HEK293T (cell line): ENCODE measurements around the gene ABI3.

Source experiments
- CTCF ChIA-PET: fragments of 350-600 bp; formaldehyde crosslinking; extraction: SDS; loops from one replicate; lab custom pipeline; 2021; ENCODE audit warnings: antibody characterized with exemption, inconsistent platforms; lab: Yijun Ruan, JAX
- POLR2A ChIA-PET: fragments of 350-600 bp; formaldehyde crosslinking; extraction: SDS; loops from one replicate; lab custom pipeline; 2020; ENCODE audit warnings: antibody characterized with exemption, inconsistent platforms; lab: Yijun Ruan, JAX
- DNase-seq: peaks from one replicate; pipeline ENCODE4 v3.0.0; 2012; ENCODE audit warnings: mixed read lengths; ENCODE audit errors: extremely low spot score
- ARNT ChIP-seq: fragments of 450-650 bp; IDR thresholded peaks from 2 replicates; pipeline ENCODE4 v1.6.1; 2017; ENCODE audit warnings: mild to moderate bottlenecking
- BHLHE40 ChIP-seq: fragments of 450-650 bp; IDR thresholded peaks from 2 replicates; pipeline ENCODE4 v1.6.1; 2016; ENCODE audit warnings: mild to moderate bottlenecking, moderate library complexity, borderline replicate concordance
- CTBP1 ChIP-seq: fragments of 450-650 bp; IDR thresholded peaks from 2 replicates; pipeline ENCODE4 v1.6.1; 2016; ENCODE audit warnings: borderline replicate concordance
- ELF4 ChIP-seq: fragments of 450-650 bp; IDR thresholded peaks from 2 replicates; pipeline ENCODE4 v1.6.1; 2017; ENCODE audit warnings: antibody characterized with exemption
- FOXA1 ChIP-seq: fragments of 450-650 bp; IDR thresholded peaks from 2 replicates; pipeline ENCODE4 v1.6.1; 2016; ENCODE audit warnings: mild to moderate bottlenecking
- FOXK2 ChIP-seq: fragments of 450-650 bp; IDR thresholded peaks from 2 replicates; pipeline ENCODE4 v1.6.1; 2016; ENCODE audit warnings: mild to moderate bottlenecking
- FOXM1 ChIP-seq: fragments of 450-650 bp; IDR thresholded peaks from 2 replicates; pipeline ENCODE4 v1.6.1; 2017; ENCODE audit warnings: mild to moderate bottlenecking, borderline replicate concordance
- HDGF ChIP-seq: fragments of 450-650 bp; IDR thresholded peaks from 2 replicates; pipeline ENCODE4 v1.6.1; 2017; ENCODE audit warnings: antibody characterized with exemption, borderline replicate concordance
- L3MBTL2 ChIP-seq: fragments of 450-650 bp; conservative IDR thresholded peaks from 2 replicates; pipeline ENCODE4 v1.6.1; 2016; ENCODE audit warnings: mild to moderate bottlenecking
- LEF1 ChIP-seq: fragments of 450-650 bp; IDR thresholded peaks from 2 replicates; pipeline ENCODE4 v1.6.1; 2017; ENCODE audit warnings: mild to moderate bottlenecking, borderline replicate concordance
- NFRKB ChIP-seq: fragments of 450-650 bp; IDR thresholded peaks from 2 replicates; pipeline ENCODE4 v1.6.1; 2016; ENCODE audit warnings: mild to moderate bottlenecking, moderate library complexity
- PKNOX1 ChIP-seq: fragments of 450-650 bp; IDR thresholded peaks from 2 replicates; pipeline ENCODE4 v1.6.1; 2016
- SP1 ChIP-seq: fragments of 450-650 bp; IDR thresholded peaks from 2 replicates; pipeline ENCODE4 v1.6.1; 2017
- SUZ12 ChIP-seq: fragments of 450-650 bp; IDR thresholded peaks from 2 replicates; pipeline ENCODE4 v1.6.1; 2016; ENCODE audit warnings: mild to moderate bottlenecking
- TARDBP ChIP-seq: fragments of 450-650 bp; IDR thresholded peaks from 2 replicates; pipeline ENCODE4 v1.6.1; 2016
- ZNF384 ChIP-seq: fragments of 450-650 bp; IDR thresholded peaks from 2 replicates; pipeline ENCODE4 v1.6.1; 2016

Gene ABI3

GRCh38 chr17:49241692-49242397, 31.3 kb downstream of the ABI3 start:
- DNase-seq: no peak
- CTCF ChIA-PET: no interaction called here
- TF ChIP-seq FOXA1 (no peak), SP1 (no peak), FOXK2 (no peak)
- POLR2A ChIA-PET: no interaction called here

GRCh38 chr17:49242813-49243212, 32.3 kb downstream of the ABI3 start:
- DNase-seq: no peak
- TF ChIP-seq ARNT (no peak), BHLHE40 (no peak), SP1 (no peak), SUZ12 (no peak), LEF1 (no peak), FOXA1 (no peak), CTBP1 (no peak)
- ChIA-PET POLR2A (no interaction called here), CTCF (no interaction called here)

GRCh38 chr17:49244839-49245238, 34.3 kb downstream of the ABI3 start:
- no peak for DNase-seq
- ChIA-PET CTCF (no interaction called here), POLR2A (no interaction called here)
- no peak for TF ChIP-seq ELF4
- no peak for TF ChIP-seq TARDBP
- no peak for TF ChIP-seq FOXM1
- TF ChIP-seq ZNF384: no peak
- no peak for TF ChIP-seq LEF1
- no peak for TF ChIP-seq HDGF
- TF ChIP-seq BHLHE40: no peak
- TF ChIP-seq FOXA1: no peak
- TF ChIP-seq SP1: no peak

- no peak for DNase-seq
- CTCF ChIA-PET: interaction anchor here (0.7 kb wide), 1 partner anchor 192 kb away, joined by 5 read pairs; no protein-coding TSS in a partner anchor
- POLR2A ChIA-PET: interaction anchor here (2.3 kb wide), 1 partner anchor 13 kb away, joined by 6 read pairs; no protein-coding TSS in a partner anchor
- TF ChIP-seq SP1: no peak
- TF ChIP-seq FOXA1: no peak
- TF ChIP-seq BHLHE40: no peak
- TF ChIP-seq CTBP1: no peak
- TF ChIP-seq NFRKB: no peak
- no peak for TF ChIP-seq ZNF384
- TF ChIP-seq TARDBP: no peak
- TF ChIP-seq FOXK2: no peak
- no peak for TF ChIP-seq L3MBTL2
- TF ChIP-seq ARNT: no peak
- no peak for TF ChIP-seq PKNOX1
These were observed 37.4 kb downstream of the ABI3 start for GRCh38 chr17:49247944-49248343.

GRCh38 chr17:49249292-49249794, 38.8 kb downstream of the ABI3 start:
- no peak for DNase-seq
- ChIA-PET POLR2A (interaction anchor here (2.3 kb wide), 1 partner anchor 11 kb away, joined by 6 read pairs; no protein-coding TSS in a partner anchor), CTCF (no interaction called here)
- no peak for TF ChIP-seq FOXM1
- TF ChIP-seq ARNT: no peak
- TF ChIP-seq HDGF: no peak
- no peak for TF ChIP-seq L3MBTL2
- TF ChIP-seq SUZ12: no peak
- TF ChIP-seq SP1: no peak
- TF ChIP-seq ELF4: no peak
- TF ChIP-seq ZNF384: no peak
- no peak for TF ChIP-seq FOXA1
- TF ChIP-seq LEF1: no peak
- TF ChIP-seq CTBP1: no peak

GRCh38 chr17:49249890-49250522, 39.5 kb downstream of the ABI3 start:
- TF ChIP-seq LEF1 (no peak), BHLHE40 (no peak), NFRKB (no peak), FOXA1 (no peak), HDGF (no peak), FOXM1 (no peak), ARNT (no peak), TARDBP (no peak), SP1 (no peak), SUZ12 (no peak), PKNOX1 (no peak), ZNF384 (no peak), L3MBTL2 (no peak), ELF4 (no peak), FOXK2 (no peak), CTBP1 (no peak)
- ChIA-PET CTCF (no interaction called here), POLR2A (no interaction called here)
- DNase-seq: no peak

- CTCF ChIA-PET: no interaction called here
- TF ChIP-seq CTBP1 (no peak), HDGF (no peak), SP1 (no peak), PKNOX1 (peak; percentile 91)
- POLR2A ChIA-PET: interaction anchor here (1.3 kb wide), 1 partner anchor 9 kb away, joined by 3 read pairs; no protein-coding TSS in a partner anchor
- no peak for DNase-seq
These were observed 41.7 kb downstream of the ABI3 start for GRCh38 chr17:49252148-49252695.
